A549 (cell line): ENCODE results near the gene KIF14. TPM values are rescaled to one million over a fixed set of nuclear protein-coding genes. Genes with fewer than 3 reads are reported as not detected.
A peak's percentile ranks its signal among the peaks of the same experiment; 100 is the strongest.
"Not testable (repeated sequence)": the region's sequence is repeated elsewhere in the genome, so short reads cannot be mapped to it uniquely, and the experiment has no call there.

Experiments used
- ATAC-seq, 2 experiments: fragments of 200-7000 bp in 1 of 2; fragments of >200 bp in 1 of 2; cut with Nextera tagmentation in 1 of 2; cut with Tn5 transposase in 1 of 2; 3 replicates each; pipeline versions ENCODE4 v1.8.0 to v1.9.1; 2018 to 2020; ENCODE audit warnings: mild to moderate bottlenecking in 1 of 2, moderate library complexity in 1 of 2
- CTCF ChIA-PET: fragments of 300-600 bp; sonication (Branson Sonifier 250); formaldehyde crosslinking; extraction: SDS; loops from one replicate; lab custom pipeline; 2021; ENCODE audit warnings: antibody characterized with exemption, inconsistent platforms; lab: Yijun Ruan, JAX
- POLR2A ChIA-PET: fragments of 350-600 bp; formaldehyde crosslinking; extraction: SDS; loops from one replicate; lab custom pipeline; 2021; ENCODE audit warnings: antibody characterized with exemption, inconsistent platforms; lab: Yijun Ruan, JAX
- DNase-seq, 2 experiments: peaks; one replicate each; pipeline versions ENCODE4 v3.0.0 to v3.0.0-alpha.2; 2011 to 2016; ENCODE audit warnings: low read depth in 1 of 2, low spot score in 1 of 2
- FAIRE-seq: peaks from 2 replicates; lab custom pipeline; 2011; peaks lifted over from hg19 to GRCh38; lab: Jason Lieb, UNC
- H3K27ac ChIP-seq, 2 experiments: fragments of >200 bp; sonication (Bioruptor Twin); formaldehyde crosslinking; 3 replicates each; pipeline ENCODE4 v1.5.1; 2016 to 2017
- H3K4me1 ChIP-seq: fragments of >200 bp; sonication (Bioruptor Twin); formaldehyde crosslinking; 3 replicates; pipeline ENCODE4 v1.6.1; 2016
- H3K4me2 ChIP-seq: fragments of >200 bp; sonication (Bioruptor Twin); formaldehyde crosslinking; 3 replicates; pipeline ENCODE4 v1.6.1; 2016
- H3K4me3 ChIP-seq: fragments of >200 bp; sonication (Bioruptor Twin); formaldehyde crosslinking; 3 replicates; pipeline ENCODE4 v1.5.1; 2016
- H3K9me3 ChIP-seq: fragments of >200 bp; sonication (Bioruptor Twin); formaldehyde crosslinking; 3 replicates; pipeline ENCODE4 v1.6.1; 2016
- E2F6 ChIP-seq: IDR thresholded peaks from 2 replicates; pipeline ENCODE4 v1.6.1; 2012; ENCODE audit warnings: low read depth, borderline replicate concordance
- EHF ChIP-seq: fragments of 250-450 bp; sonication (Bioruptor Pico); IDR thresholded peaks from 2 replicates; pipeline ENCODE4 v1.5.0; 2020; ENCODE audit warnings: mild to moderate bottlenecking
- FOSL2 ChIP-seq, 2 experiments: fragments of 450-650 bp in 1 of 2; fragments of >200 bp in 1 of 2; sonication (Bioruptor Twin) in 1 of 2; formaldehyde crosslinking; IDR thresholded peaks; 2 replicates each; pipeline versions ENCODE4 v1.5.0 to v1.6.1; 2016 to 2020; ENCODE audit warnings: mild to moderate bottlenecking in 1 of 2, moderate library complexity in 1 of 2
- KDM5A ChIP-seq: fragments of 200-600 bp; sonication (generic); IDR thresholded peaks from 2 replicates; pipeline ENCODE4 v1.6.1; 2016; ENCODE audit warnings: antibody characterized with exemption, mild to moderate bottlenecking
- MAFK ChIP-seq: fragments of 450-650 bp; IDR thresholded peaks from 2 replicates; pipeline ENCODE4 v1.6.1; 2014; ENCODE audit not compliant: partially characterized antibody
- MYC ChIP-seq: IDR thresholded peaks from 2 replicates; pipeline ENCODE4 v1.6.1; 2012; ENCODE audit warnings: mild to moderate bottlenecking, inconsistent platforms, low read length, improper control_type of control experiment, borderline replicate concordance
- NPAS2 ChIP-seq: fragments of 250-450 bp; sonication (Bioruptor Pico); IDR thresholded peaks from 2 replicates; pipeline ENCODE4 v1.8.0; 2022; ENCODE audit warnings: mild to moderate bottlenecking, moderate library complexity, borderline replicate concordance
- RAD21 ChIP-seq, 2 experiments: fragments of >200 bp in 1 of 2; sonication (Bioruptor Twin) in 1 of 2; formaldehyde crosslinking in 1 of 2; IDR thresholded peaks in 1 of 2; conservative IDR thresholded peaks in 1 of 2; 2 replicates in 1 of 2; 3 replicates in 1 of 2; pipeline ENCODE4 v1.6.1; 2012 to 2018; ENCODE audit warnings: inconsistent platforms in 1 of 2
- RFX5 ChIP-seq: fragments of 450-650 bp; IDR thresholded peaks from 2 replicates; pipeline ENCODE4 v1.7.1; 2014; ENCODE audit warnings: antibody characterized with exemption, mild to moderate bottlenecking, moderate library complexity
- WGBS: methylation state at CpG from one replicate; pipeline ENCODE4 v1.1.6; 2017; ENCODE audit errors: missing lambda C conversion rate; 5-methylcytosine and 5-hydroxymethylcytosine counted together
- polyA plus RNA-seq, 4 experiments: library from polyadenylated mRNA; depleted of rRNA in 3 of 4; stranded (reverse); fragments of >200 nt; fragmentation: RNase III in 1 of 4; extraction: RNeasy Plus Mini Kit Qiagen cat#74134 plus additional on column Dnase treatment in 1 of 4; gene quantifications; 2 replicates in 3 of 4; 3 replicates in 1 of 4; pipeline ENCODE4 v1.2.3, GENCODE V29; 2011 to 2017
- TF ChIP-seq, protein P1 (sequence below): fragments of 250-450 bp; sonication (Bioruptor Pico); IDR thresholded peaks from 2 replicates; pipeline ENCODE4 v1.5.0; 2021; ENCODE audit warnings: mild to moderate bottlenecking, moderate library complexity, borderline replicate concordance
- TF ChIP-seq, protein P2 (sequence below): fragments of 250-450 bp; sonication (Bioruptor Pico); IDR thresholded peaks from 2 replicates; pipeline ENCODE4 v1.5.0; 2020; ENCODE audit warnings: low read depth, mild to moderate bottlenecking, moderate library complexity

Gene KIF14
- polyA plus RNA-seq, 2 of the 4 experiments (the other 2 are of a cell fraction), result 13.0 to 20.4 TPM

DNA sequence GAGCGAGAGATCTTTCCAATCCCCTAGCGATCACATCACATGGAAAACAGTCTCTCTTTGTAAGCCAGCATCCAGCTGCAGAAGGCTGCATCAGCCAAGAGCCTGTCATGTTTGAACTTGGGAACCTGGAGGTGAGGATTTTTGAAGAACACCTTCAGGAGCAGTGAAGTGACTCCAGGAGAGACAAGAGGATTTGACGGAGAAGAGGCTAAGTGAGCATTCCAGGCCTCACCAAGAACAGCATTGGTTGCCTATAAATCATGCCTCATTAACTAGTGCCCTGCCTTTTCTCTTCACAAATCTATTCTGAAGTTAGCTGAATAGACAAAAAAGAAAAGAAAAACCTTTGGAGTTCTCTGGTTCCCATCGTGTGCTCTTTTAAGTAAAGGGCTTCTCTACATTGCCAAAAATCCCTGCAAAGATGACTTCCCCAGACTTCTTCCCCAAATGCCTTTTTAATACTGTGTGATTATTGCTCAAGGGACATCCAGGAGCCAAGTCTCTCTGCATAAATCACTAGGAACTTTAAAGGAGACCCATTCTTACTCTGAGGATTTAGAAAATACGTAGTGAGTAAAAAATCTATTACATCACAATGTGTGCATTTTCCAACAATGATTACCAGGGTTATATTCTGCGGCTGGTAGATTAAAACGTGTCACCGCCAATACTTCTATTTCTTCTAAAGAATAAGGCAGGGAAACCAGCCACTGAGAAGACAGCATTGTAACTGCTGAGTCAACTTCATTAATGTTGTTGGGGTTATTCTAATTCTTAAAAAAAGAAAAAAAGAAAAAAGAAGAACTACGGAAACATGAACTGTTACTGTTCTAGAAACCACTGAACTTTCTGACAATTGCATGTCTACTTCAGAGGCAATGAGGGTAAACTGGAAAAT, 95.2 kb downstream of the KIF14 start:
- Histone ChIP-seq H3K4me3 (no peak overlapping the region), H3K27ac (no peak overlapping the region), H3K4me2 (no peak overlapping the region), H3K9me3 (no peaks in the 10 kb centered on the region), H3K4me1 (no peaks in the 10 kb centered on the region)
- ChIA-PET POLR2A (no interaction called here), CTCF (interaction anchor here (1.5 kb wide), 1 partner anchor 16 kb away, joined by 4 read pairs; no protein-coding TSS in a partner anchor)
- ATAC-seq (no peak), FAIRE-seq (no peak), DNase-seq (no peak)
- TF ChIP-seq MAFK, result peak; percentile 30
- TF ChIP-seq KDM5A, result no peak
- TF ChIP-seq RFX5, result no peak
- no peak for TF ChIP-seq RAD21 (conservative IDR thresholded peaks at IDR 0.05 in 1 of 2, IDR thresholded peaks at IDR 0.05 in 1 of 2)
- TF ChIP-seq, protein P1, sequence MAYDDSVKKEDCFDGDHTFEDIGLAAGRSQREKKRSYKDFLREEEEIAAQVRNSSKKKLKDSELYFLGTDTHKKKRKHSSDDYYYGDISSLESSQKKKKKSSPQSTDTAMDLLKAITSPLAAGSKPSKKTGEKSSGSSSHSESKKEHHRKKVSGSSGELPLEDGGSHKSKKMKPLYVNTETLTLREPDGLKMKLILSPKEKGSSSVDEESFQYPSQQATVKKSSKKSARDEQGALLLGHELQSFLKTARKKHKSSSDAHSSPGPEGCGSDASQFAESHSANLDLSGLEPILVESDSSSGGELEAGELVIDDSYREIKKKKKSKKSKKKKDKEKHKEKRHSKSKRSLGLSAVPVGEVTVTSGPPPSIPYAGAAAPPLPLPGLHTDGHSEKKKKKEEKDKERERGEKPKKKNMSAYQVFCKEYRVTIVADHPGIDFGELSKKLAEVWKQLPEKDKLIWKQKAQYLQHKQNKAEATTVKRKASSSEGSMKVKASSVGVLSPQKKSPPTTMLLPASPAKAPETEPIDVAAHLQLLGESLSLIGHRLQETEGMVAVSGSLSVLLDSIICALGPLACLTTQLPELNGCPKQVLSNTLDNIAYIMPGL (CRISPR knock-in tag), result no peak
- 77% methylated on average over 9 of the region's 9 CpGs for WGBS

DNA sequence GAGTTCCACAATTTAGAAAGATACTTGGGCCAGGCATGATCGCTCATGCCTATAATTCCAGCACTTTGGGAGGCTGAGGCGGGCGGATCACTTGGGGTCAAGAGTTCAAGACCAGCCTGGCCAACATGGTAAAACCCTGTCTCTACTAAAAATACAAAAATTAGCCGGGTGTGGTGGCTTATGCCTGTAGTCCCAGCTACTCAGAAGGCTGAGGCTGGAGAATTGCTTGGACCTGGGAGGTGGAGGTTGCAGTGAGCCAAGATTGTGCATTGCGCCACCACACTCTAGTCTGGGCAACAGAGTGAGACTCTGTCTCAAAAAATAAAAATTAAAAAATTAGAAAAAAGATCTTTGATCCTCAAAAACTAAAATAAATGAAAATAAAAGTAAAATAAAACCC, 96.0 kb downstream of the KIF14 start:
- H3K27ac ChIP-seq, FAIRE-seq, DNase-seq, ATAC-seq, POLR2A ChIA-PET, H3K4me1 ChIP-seq, H3K4me2 ChIP-seq, H3K4me3 ChIP-seq, H3K9me3 ChIP-seq: not testable (repeated sequence)
- WGBS, result 83% methylated on average over 5 of the region's 5 CpGs
- CTCF ChIA-PET, result interaction anchor here (1.5 to 2.9 kb wide), 2 partner anchors 14 to 15 kb away, joined by 4 to 8 read pairs; no protein-coding TSS in a partner anchor

DNA sequence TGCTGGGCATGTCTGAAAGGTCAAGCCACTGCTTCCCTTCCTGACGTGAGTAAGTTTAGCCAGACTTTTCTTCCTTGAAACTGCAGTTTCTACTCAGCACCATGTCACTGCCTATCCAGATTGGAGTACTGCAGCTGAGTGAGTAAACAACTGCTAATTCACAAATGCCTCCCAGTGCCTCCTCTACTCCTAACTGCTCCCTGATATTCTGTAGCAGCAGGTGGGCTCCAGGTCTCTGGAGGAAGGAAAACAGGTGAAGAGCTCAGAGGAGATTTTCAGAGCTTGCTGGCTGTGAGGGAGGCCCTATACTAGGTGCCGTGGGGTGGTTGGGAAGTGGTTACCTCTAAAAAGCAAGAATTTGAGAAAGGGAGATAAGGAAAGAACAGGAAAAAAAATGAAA, 96.5 kb downstream of the KIF14 start:
- no peak for TF ChIP-seq E2F6
- no peak for TF ChIP-seq MYC
- TF ChIP-seq, protein P2, sequence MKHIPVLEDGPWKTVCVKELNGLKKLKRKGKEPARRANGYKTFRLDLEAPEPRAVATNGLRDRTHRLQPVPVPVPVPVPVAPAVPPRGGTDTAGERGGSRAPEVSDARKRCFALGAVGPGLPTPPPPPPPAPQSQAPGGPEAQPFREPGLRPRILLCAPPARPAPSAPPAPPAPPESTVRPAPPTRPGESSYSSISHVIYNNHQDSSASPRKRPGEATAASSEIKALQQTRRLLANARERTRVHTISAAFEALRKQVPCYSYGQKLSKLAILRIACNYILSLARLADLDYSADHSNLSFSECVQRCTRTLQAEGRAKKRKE (CRISPR knock-in tag), result no peak
- no peak for TF ChIP-seq FOSL2 (IDR thresholded peaks at IDR 0.05)
- no peak for TF ChIP-seq FOSL2 (CRISPR knock-in tag; IDR thresholded peaks at IDR 0.05)
- no peak for FAIRE-seq
- Histone ChIP-seq H3K27ac (no peak overlapping the region), H3K4me3 (no peak overlapping the region), H3K9me3 (no peaks in the 10 kb centered on the region), H3K4me1 (0 out of 3 replicates have a peak, but pooled peaks cover 4% of the 10 kb centered on the region), H3K4me2 (no peak overlapping the region)
- no peak for DNase-seq
- 91% methylated on average over 2 of the region's 2 CpGs for WGBS
- CTCF ChIA-PET, result interaction anchor here (0.8 to 2.9 kb wide), 3 partner anchors 14 to 22 kb away, joined by 4 to 8 read pairs (median 5); no protein-coding TSS in a partner anchor
- no peak for ATAC-seq
- POLR2A ChIA-PET, result no interaction called here

DNA sequence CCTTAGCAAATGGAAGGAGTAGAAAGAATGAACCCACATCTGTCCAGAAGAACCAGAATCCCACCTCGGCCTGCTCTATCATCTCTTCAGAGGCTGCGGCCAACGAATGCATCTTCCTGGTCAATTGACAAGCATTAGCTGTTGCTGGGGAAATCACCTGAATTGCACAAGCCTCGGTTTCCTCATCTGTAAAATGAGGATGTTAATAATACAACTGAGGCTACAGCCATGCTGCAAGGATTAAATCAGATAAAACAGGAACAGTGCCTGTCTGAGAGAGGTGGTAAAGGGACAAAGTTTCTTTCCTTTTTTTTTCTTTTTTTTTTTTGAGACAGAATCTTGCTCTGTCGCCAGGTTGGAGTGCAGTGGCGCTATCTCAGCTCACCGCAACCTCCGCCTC, 99.8 kb downstream of the KIF14 start:
- Histone ChIP-seq H3K9me3 (no peaks in the 10 kb centered on the region), H3K4me2 (no peak overlapping the region), H3K27ac (no peak overlapping the region), H3K4me3 (no peak overlapping the region), H3K4me1 (0 out of 3 replicates have a peak, but pooled peaks cover 4% of the 10 kb centered on the region)
- FAIRE-seq (no peak), DNase-seq (no peak), ATAC-seq (no peak)
- ChIA-PET CTCF (interaction anchor here (0.8 kb wide), 1 partner anchor 36 kb away, joined by 4 read pairs; no protein-coding TSS in a partner anchor), POLR2A (no interaction called here)
- TF ChIP-seq NPAS2 (CRISPR knock-in tag) (no peak), EHF (CRISPR knock-in tag) (no peak)
- WGBS, result 91% methylated on average over 8 of the region's 8 CpGs
